GM12892 (cell line): ENCODE results near the gene CLEC16A.

ENCODE experiments used
- POLR2A ChIP-seq: IDR thresholded peaks from 2 replicates; pipeline ENCODE4 v1.6.1; 2011; ENCODE audit warnings: low read depth, low read length, control low read depth
- POLR2AphosphoS5 ChIP-seq: IDR thresholded peaks from 2 replicates; pipeline ENCODE4 v1.6.1; 2011; ENCODE audit warnings: low read depth, low read length, control low read depth

DNA sequence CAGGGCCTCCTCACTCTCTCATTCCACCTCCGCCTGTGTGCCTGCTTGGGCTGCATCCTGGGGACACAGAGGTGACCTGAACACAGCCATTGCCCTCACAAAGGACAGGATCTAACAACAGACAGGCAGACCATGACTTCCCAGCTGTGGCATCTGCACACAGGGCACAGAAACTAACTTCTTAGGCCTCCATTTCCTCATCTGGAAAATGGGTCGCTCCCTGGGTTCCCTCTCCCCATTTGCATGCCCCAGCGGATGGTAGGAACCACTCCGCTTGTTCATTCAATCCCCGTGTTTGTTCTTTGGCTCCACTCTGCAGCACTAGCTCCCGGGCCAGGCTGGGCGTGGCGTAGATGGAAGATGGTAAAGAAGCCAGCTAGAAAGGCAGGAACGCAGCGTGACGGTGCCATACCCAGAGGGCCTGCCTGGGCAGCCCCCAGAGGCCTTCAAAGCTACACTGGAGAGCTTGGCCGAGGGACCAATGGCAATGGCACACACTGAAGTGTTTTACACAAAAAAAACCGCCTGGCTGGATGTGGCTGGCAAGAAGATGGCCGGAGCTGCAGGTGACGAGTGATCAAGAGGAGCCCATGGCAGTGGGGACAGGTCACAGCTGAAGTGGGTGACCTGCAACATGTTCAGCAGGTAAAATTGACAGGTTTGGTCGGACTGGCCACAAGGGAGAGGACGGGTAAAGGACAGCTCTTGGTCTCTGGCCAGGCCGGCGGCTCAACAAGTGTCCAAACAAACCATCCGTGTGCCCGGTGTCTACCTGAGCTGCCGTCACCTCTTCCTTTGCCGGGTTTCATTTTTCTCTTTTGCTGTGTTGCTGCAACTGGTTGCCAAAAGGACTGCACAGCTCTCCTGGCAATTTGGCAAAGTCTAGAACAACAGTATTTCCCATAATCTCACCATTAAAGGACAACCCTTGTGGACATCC lies 244.7 kb downstream of the CLEC16A start:
- TF ChIP-seq POLR2AphosphoS5 (no peak), POLR2A (no peak)
